ENCODE data around the gene APPBP2.
"Not testable (repeated sequence)": the region's sequence is repeated elsewhere in the genome, so short reads cannot be mapped to it uniquely, and the experiment has no call there.

APPBP2 gene

GRCh38 chr17:60522889-60523626 lies 3.0 kb downstream of the APPBP2 start:
- no peak for TF ChIP-seq CTCF (conservative IDR thresholded peaks at IDR 0.05)
- no peak overlapping the region for H3K27ac ChIP-seq

- TF ChIP-seq CTCF (conservative IDR thresholded peaks at IDR 0.05): no peak
- H3K27ac ChIP-seq: no peak overlapping the region
Measured at GRCh38 chr17:60519795-60520194, 6.2 kb downstream of the APPBP2 start.

GRCh38 chr17:60515683-60516082 lies 10.4 kb downstream of the APPBP2 start:
- not testable (repeated sequence) for H3K27ac ChIP-seq

- H3K27ac ChIP-seq: not testable (repeated sequence)
Measured at GRCh38 chr17:60515199-60515598, 10.8 kb downstream of the APPBP2 start.

- no peak overlapping the region for H3K27ac ChIP-seq
- no peak for TF ChIP-seq CTCF (conservative IDR thresholded peaks at IDR 0.05)
Measured at GRCh38 chr17:60514500-60514899, 11.5 kb downstream of the APPBP2 start.

GRCh38 chr17:60514053-60514452 lies 12.0 kb downstream of the APPBP2 start:
- TF ChIP-seq CTCF (conservative IDR thresholded peaks at IDR 0.05): no peak
- H3K27ac ChIP-seq: no peak overlapping the region

- H3K27ac ChIP-seq: no peak overlapping the region
- no peak for TF ChIP-seq CTCF (conservative IDR thresholded peaks at IDR 0.05)
Measured at GRCh38 chr17:60513014-60513413, 13.0 kb downstream of the APPBP2 start.

- no peak for TF ChIP-seq CTCF (conservative IDR thresholded peaks at IDR 0.05)
- no peak overlapping the region for H3K27ac ChIP-seq
Measured at GRCh38 chr17:60510723-60511122, 15.3 kb downstream of the APPBP2 start.

- TF ChIP-seq CTCF (conservative IDR thresholded peaks at IDR 0.05): no peak
- no peak overlapping the region for H3K27ac ChIP-seq
Measured at GRCh38 chr17:60510031-60510430, 16.0 kb downstream of the APPBP2 start.
